ENCODE data around the gene RACK1. TPM values are rescaled to one million over a fixed set of nuclear protein-coding genes. Genes with fewer than 3 reads are reported as not detected.

RACK1 gene
- total and polyA plus RNA-seq, 2 of the 13 experiments (the other 11 are each of a cell fraction or from before 2014, with no cell fraction given) = 2,514 to 6,141 TPM

DNA sequence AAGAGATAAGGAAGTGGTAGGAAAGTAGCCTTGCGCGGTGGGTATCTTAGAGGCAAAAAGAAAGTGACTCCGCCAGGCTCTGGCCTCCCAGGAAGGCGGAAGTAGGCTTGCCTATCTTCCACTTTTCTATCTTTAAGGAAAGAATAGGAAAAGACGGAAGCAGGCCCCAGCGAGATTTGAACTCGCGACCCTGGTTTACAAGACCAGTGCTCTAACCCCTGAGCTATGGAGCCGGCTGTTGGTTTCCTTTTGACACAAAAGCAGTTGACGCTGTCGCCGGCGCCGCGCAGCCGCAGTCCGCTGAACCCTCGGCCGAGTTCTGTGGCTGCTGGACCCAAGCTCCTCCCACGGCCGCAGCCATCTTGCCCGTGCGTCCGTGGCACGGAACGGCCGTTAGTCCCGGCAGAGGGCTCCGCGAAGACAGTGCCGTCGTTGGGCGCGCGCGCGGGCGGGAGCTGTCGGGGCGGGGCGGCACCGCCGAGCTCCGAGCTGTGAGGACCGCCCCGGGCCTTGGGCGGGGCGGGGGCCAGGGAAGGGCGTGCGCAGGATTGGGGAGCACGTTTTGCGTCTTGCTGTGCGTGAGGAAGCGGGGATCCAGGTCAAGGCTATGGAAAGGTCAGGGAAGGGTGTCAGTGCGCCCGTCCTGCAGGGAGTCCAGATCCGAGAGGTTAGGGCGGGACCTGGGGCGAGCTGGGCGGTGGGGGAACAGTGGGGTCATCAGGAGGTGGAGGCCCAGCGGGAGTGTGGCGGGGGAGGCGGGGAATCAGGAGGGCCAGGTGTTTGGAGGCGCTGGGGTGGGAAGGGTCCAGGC, 52.0 kb downstream of the RACK1 start (continued):
- TF ChIP-seq MIXL1 (CRISPR knock-in tag; IDR thresholded peaks at IDR 0.05) (peak; percentile 30; the same call in 1 of the 2 replicates), YY1 (IDR thresholded peaks at IDR 0.05; ENCODE audit: insufficient read depth, insufficient replicate concordance, low read depth, low read length) (peak; percentile 96), CBFB (CRISPR knock-in tag; IDR thresholded peaks at IDR 0.05) (no peak), ZNF121 (CRISPR knock-in tag; IDR thresholded peaks at IDR 0.05) (no peak), BRF2 (CRISPR knock-in tag; IDR thresholded peaks at IDR 0.05) (peak; percentile 73; the same call in 1 of the 2 replicates), LCORL (IDR thresholded peaks at IDR 0.05) (no peak), LCORL (CRISPR knock-in tag; IDR thresholded peaks at IDR 0.05) (no peak), FOXC1 (CRISPR knock-in tag; IDR thresholded peaks at IDR 0.05; ENCODE audit: borderline replicate concordance) (no peak; the same call in 1 of the 2 replicates), HOMEZ (CRISPR knock-in tag; IDR thresholded peaks at IDR 0.05; ENCODE audit: low read depth) (no peak), ZBTB34 (CRISPR knock-in tag; IDR thresholded peaks at IDR 0.05) (peak; percentile 71; the same call in 1 of the 2 replicates), NR1H2 (CRISPR knock-in tag; IDR thresholded peaks at IDR 0.05; ENCODE audit: borderline replicate concordance, low read depth) (peak; percentile 32; the same call in 1 of the 2 replicates), NCOA5 (CRISPR knock-in tag; IDR thresholded peaks at IDR 0.05) (no peak)
- TF ChIP-seq, protein P1, sequence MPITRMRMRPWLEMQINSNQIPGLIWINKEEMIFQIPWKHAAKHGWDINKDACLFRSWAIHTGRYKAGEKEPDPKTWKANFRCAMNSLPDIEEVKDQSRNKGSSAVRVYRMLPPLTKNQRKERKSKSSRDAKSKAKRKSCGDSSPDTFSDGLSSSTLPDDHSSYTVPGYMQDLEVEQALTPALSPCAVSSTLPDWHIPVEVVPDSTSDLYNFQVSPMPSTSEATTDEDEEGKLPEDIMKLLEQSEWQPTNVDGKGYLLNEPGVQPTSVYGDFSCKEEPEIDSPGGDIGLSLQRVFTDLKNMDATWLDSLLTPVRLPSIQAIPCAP (CRISPR knock-in tag; IDR thresholded peaks at IDR 0.05; ENCODE audit: low read depth) = peak; percentile 75
- TF ChIP-seq, protein P2, sequence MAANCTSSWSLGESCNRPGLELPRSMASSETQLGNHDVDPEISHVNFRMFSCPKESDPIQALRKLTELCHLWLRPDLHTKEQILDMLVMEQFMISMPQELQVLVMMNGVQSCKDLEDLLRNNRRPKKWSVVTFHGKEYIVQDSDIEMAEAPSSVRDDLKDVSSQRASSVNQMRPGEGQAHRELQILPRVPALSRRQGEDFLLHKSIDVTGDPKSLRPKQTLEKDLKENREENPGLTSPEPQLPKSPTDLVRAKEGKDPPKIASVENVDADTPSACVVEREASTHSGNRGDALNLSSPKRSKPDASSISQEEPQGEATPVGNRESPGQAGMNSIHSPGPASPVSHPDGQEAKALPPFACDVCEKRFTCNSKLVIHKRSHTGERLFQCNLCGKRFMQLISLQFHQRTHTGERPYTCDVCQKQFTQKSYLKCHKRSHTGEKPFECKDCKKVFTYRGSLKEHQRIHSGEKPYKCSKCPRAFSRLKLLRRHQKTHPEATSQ (CRISPR knock-in tag; IDR thresholded peaks at IDR 0.05; ENCODE audit: borderline replicate concordance) = peak; percentile 74
- TF ChIP-seq, protein P3, sequence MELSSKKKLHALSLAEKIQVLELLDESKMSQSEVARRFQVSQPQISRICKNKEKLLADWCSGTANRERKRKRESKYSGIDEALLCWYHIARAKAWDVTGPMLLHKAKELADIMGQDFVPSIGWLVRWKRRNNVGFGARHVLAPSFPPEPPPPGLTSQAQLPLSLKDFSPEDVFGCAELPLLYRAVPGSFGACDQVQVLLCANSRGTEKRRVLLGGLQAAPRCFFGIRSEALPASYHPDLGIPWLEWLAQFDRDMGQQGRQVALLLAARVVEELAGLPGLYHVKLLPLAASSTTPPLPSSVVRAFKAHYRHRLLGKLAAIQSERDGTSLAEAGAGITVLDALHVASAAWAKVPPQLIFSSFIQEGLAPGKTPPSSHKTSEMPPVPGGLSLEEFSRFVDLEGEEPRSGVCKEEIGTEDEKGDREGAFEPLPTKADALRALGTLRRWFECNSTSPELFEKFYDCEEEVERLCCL (CRISPR knock-in tag; IDR thresholded peaks at IDR 0.05; ENCODE audit: borderline replicate concordance) = no peak
- TF ChIP-seq, protein P4, sequence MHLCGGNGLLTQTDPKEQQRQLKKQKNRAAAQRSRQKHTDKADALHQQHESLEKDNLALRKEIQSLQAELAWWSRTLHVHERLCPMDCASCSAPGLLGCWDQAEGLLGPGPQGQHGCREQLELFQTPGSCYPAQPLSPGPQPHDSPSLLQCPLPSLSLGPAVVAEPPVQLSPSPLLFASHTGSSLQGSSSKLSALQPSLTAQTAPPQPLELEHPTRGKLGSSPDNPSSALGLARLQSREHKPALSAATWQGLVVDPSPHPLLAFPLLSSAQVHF (CRISPR knock-in tag; IDR thresholded peaks at IDR 0.05) = 0 out of 2 replicates have a peak, but pooled peaks have one; percentile 52
- TF ChIP-seq, protein P5, sequence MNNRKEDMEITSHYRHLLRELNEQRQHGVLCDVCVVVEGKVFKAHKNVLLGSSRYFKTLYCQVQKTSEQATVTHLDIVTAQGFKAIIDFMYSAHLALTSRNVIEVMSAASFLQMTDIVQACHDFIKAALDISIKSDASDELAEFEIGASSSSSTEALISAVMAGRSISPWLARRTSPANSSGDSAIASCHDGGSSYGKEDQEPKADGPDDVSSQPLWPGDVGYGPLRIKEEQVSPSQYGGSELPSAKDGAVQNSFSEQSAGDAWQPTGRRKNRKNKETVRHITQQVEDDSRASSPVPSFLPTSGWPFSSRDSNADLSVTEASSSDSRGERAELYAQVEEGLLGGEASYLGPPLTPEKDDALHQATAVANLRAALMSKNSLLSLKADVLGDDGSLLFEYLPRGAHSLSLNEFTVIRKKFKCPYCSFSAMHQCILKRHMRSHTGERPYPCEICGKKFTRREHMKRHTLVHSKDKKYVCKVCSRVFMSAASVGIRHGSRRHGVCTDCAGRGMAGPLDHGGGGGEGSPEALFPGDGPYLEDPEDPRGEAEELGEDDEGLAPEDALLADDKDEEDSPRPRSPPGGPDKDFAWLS (CRISPR knock-in tag; IDR thresholded peaks at IDR 0.05; ENCODE audit: borderline replicate concordance) = peak; percentile 83; the same call in 1 of the 2 replicates

Data from HepG2 (cell line).